ENCODE results near the gene CLSTN1. TPM values are rescaled to one million over a fixed set of nuclear protein-coding genes. Genes with fewer than 3 reads are reported as not detected.
A peak's percentile ranks its signal among the peaks of the same experiment; 100 is the strongest.

CLSTN1 gene
- total and polyA plus RNA-seq, 2 donors from 2014 or later, result 114 to 158 TPM

- Histone ChIP-seq H3K27me3 (ENCODE audit: control insufficient read depth, insufficient read depth, low read length) (no peaks in the 10 kb centered on the region), H3K4me3 (ENCODE audit: low read length in 3 of 3) (peak overlapping the region in 2 of 3 donors; percentile 25 to 80), H3K9ac (ENCODE audit: low read length in 3 of 3) (peak overlapping the region in 1 of 3 donors; percentile 49), H3K27ac (ENCODE audit: low read depth in 2 of 2, low read length in 2 of 2) (no peak overlapping the region), H3K9me3 (ENCODE audit: control insufficient read depth in 2 of 3, insufficient read depth in 1 of 3, low read length in 3 of 3) (no peaks in the 10 kb centered on the region), H3K4me1 (ENCODE audit: control insufficient read depth in 2 of 3, insufficient read depth in 2 of 3, low read depth in 1 of 3, low read length in 3 of 3) (peaks cover 0 to 24% (median 20%) of the 10 kb centered on the region in 3 donors), H3K36me3 (ENCODE audit: control insufficient read depth in 2 of 3, insufficient read depth in 3 of 3, low read length in 3 of 3) (no peaks in the 10 kb centered on the region)
- no peak for TF ChIP-seq CTCF (IDR thresholded peaks at IDR 0.05; ENCODE audit: borderline replicate concordance, extremely low read depth, insufficient read depth)
- intact Hi-C loops (cut with DNase I), result no loop called here
- no peak for DNase-seq
- FAIRE-seq, result no peak
Measured at GRCh38 chr1:9821710-9822109, 2.1 kb downstream of the CLSTN1 start.

DNA sequence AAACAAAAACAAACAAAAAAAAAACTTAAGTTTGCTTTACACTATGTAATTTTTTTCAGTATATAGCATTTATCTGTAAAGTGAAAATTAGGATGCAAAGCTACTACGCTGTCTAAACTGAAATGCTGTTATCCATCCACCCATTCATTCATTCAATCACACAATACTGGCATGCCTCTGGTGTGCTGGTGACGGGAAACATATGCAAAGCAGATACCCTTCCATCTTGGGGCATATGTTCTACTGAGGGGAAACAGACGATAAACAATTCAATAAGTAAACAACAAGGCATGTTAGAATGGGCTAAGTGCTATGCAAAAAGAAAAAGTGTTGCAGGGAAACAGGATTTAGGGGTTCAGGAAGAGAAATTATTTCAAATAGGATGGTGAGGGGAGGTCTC, 3.2 kb downstream of the CLSTN1 start:
- intact Hi-C loops (cut with DNase I), result no loop called here
- Histone ChIP-seq H3K27me3 (ENCODE audit: control insufficient read depth, insufficient read depth, low read length) (no peaks in the 10 kb centered on the region), H3K9ac (ENCODE audit: low read length in 3 of 3) (no peak overlapping the region), H3K27ac (ENCODE audit: low read depth in 2 of 2, low read length in 2 of 2) (no peak overlapping the region), H3K9me3 (ENCODE audit: control insufficient read depth in 2 of 3, insufficient read depth in 1 of 3, low read length in 3 of 3) (no peaks in the 10 kb centered on the region), H3K4me1 (ENCODE audit: control insufficient read depth in 2 of 3, insufficient read depth in 2 of 3, low read depth in 1 of 3, low read length in 3 of 3) (peaks cover 0 to 20% (median 20%) of the 10 kb centered on the region in 3 donors), H3K4me3 (ENCODE audit: low read length in 3 of 3) (no peak overlapping the region), H3K36me3 (ENCODE audit: control insufficient read depth in 2 of 3, insufficient read depth in 3 of 3, low read length in 3 of 3) (no peaks in the 10 kb centered on the region)
- DNase-seq, result no peak
- no peak for TF ChIP-seq CTCF (IDR thresholded peaks at IDR 0.05; ENCODE audit: borderline replicate concordance, extremely low read depth, insufficient read depth)
- no peak for FAIRE-seq

- no peaks in the 10 kb centered on the region for H3K36me3 ChIP-seq (ENCODE audit: control insufficient read depth in 2 of 3, insufficient read depth in 3 of 3, low read length in 3 of 3)
- H3K27ac ChIP-seq (ENCODE audit: low read depth in 2 of 2, low read length in 2 of 2), result no peak overlapping the region
- H3K4me1 ChIP-seq (ENCODE audit: control insufficient read depth in 2 of 3, insufficient read depth in 2 of 3, low read depth in 1 of 3, low read length in 3 of 3), result peaks cover 0 to 12% (median 9%) of the 10 kb centered on the region in 3 donors
- no peak overlapping the region for H3K4me3 ChIP-seq (ENCODE audit: low read length in 3 of 3)
- no peaks in the 10 kb centered on the region for H3K27me3 ChIP-seq (ENCODE audit: control insufficient read depth, insufficient read depth, low read length)
- no peak for TF ChIP-seq CTCF (IDR thresholded peaks at IDR 0.05; ENCODE audit: borderline replicate concordance, extremely low read depth, insufficient read depth)
- no peaks in the 10 kb centered on the region for H3K9me3 ChIP-seq (ENCODE audit: control insufficient read depth in 2 of 3, insufficient read depth in 1 of 3, low read length in 3 of 3)
- DNase-seq (no peak), FAIRE-seq (no peak)
- intact Hi-C loops (cut with DNase I), result no loop called here
- no peak overlapping the region for H3K9ac ChIP-seq (ENCODE audit: low read length in 3 of 3)
Measured at GRCh38 chr1:9817734-9818133, 6.0 kb downstream of the CLSTN1 start.

- Histone ChIP-seq H3K27me3 (ENCODE audit: control insufficient read depth, insufficient read depth, low read length) (no peaks in the 10 kb centered on the region), H3K36me3 (ENCODE audit: control insufficient read depth in 2 of 3, insufficient read depth in 3 of 3, low read length in 3 of 3) (no peaks in the 10 kb centered on the region), H3K4me1 (ENCODE audit: control insufficient read depth in 2 of 3, insufficient read depth in 2 of 3, low read depth in 1 of 3, low read length in 3 of 3) (peaks cover 0 to 5% (median 2%) of the 10 kb centered on the region in 3 donors), H3K9ac (ENCODE audit: low read length in 3 of 3) (no peak overlapping the region), H3K4me3 (ENCODE audit: low read length in 3 of 3) (no peak overlapping the region), H3K27ac (ENCODE audit: low read depth in 2 of 2, low read length in 2 of 2) (no peak overlapping the region), H3K9me3 (ENCODE audit: control insufficient read depth in 2 of 3, insufficient read depth in 1 of 3, low read length in 3 of 3) (no peaks in the 10 kb centered on the region)
- TF ChIP-seq CTCF (IDR thresholded peaks at IDR 0.05; ENCODE audit: borderline replicate concordance, extremely low read depth, insufficient read depth), result no peak
- FAIRE-seq (no peak), DNase-seq (no peak)
- intact Hi-C loops (cut with DNase I), result no loop called here
Measured at GRCh38 chr1:9816199-9816598, 7.6 kb downstream of the CLSTN1 start.
